GM10248 (cell line): ENCODE data around the gene KRT9.
"Not testable (repeated sequence)": the region's sequence is repeated elsewhere in the genome, so short reads cannot be mapped to it uniquely, and the experiment has no call there.

Source experiments
- CTCF ChIA-PET: fragments of 300-600 bp; sonication (Branson Sonifier 250); formaldehyde crosslinking; extraction: SDS; loops from one replicate; lab custom pipeline; 2021; ENCODE audit warnings: antibody characterized with exemption; lab: Yijun Ruan, JAX
- POLR2A ChIA-PET: fragments of 350-650 bp; sonication (Branson Sonifier 250); formaldehyde crosslinking; extraction: SDS; loops from one replicate; lab custom pipeline; 2020; ENCODE audit warnings: antibody characterized with exemption; lab: Yijun Ruan, JAX
- DNase-seq: peaks from one replicate; pipeline ENCODE4 v3.0.0; 2012; ENCODE audit errors: extremely low spot score
- CTCF ChIP-seq: IDR thresholded peaks from 2 replicates; pipeline ENCODE4 v1.5.1; 2012; ENCODE audit warnings: mild to moderate bottlenecking, low read depth; ENCODE audit errors: extremely low read depth, missing control alignments, control extremely low read depth

The KRT9 gene

GRCh38 chr17:41610965-41611640, 39.2 kb upstream of the KRT9 start:
- TF ChIP-seq CTCF: no peak
- ChIA-PET CTCF (interaction anchor here (1.0 to 1.2 kb wide), 2 partner anchors 38 to 62 kb away, joined by 3 to 4 read pairs; no protein-coding TSS in a partner anchor), POLR2A (no interaction called here)
- DNase-seq: no peak

GRCh38 chr17:41610061-41610517, 38.2 kb upstream of the KRT9 start:
- CTCF ChIA-PET: interaction anchor here (0.9 to 1.2 kb wide), 3 partner anchors 33 to 61 kb away, joined by 3 to 4 read pairs (median 3); no protein-coding TSS in a partner anchor
- POLR2A ChIA-PET, DNase-seq: not testable (repeated sequence)

GRCh38 chr17:41606930-41607329, 35.1 kb upstream of the KRT9 start:
- POLR2A ChIA-PET, CTCF ChIA-PET, DNase-seq: not testable (repeated sequence)

- DNase-seq: no peak
- CTCF ChIA-PET: interaction anchor here (1.2 to 2.5 kb wide), 2 partner anchors 11 to 60 kb away, joined by 4 to 7 read pairs; no protein-coding TSS in a partner anchor
- POLR2A ChIA-PET: no interaction called here
- TF ChIP-seq CTCF: no peak
Observed at GRCh38 chr17:41602524-41602923, 30.7 kb upstream of the KRT9 start.

GRCh38 chr17:41600318-41600717, 28.5 kb upstream of the KRT9 start:
- no peak for DNase-seq
- POLR2A ChIA-PET: no interaction called here
- TF ChIP-seq CTCF: no peak
- CTCF ChIA-PET: no interaction called here

- POLR2A ChIA-PET: no interaction called here
- no peak for TF ChIP-seq CTCF
- CTCF ChIA-PET: no interaction called here
- DNase-seq: no peak
Observed at GRCh38 chr17:41599680-41600079, 27.8 kb upstream of the KRT9 start.

- ChIA-PET POLR2A (no interaction called here), CTCF (interaction anchor here (1.4 to 1.6 kb wide), 2 partner anchors 16 to 47 kb away, joined by 3 read pairs; no protein-coding TSS in a partner anchor)
- TF ChIP-seq CTCF: no peak
- no peak for DNase-seq
Observed at GRCh38 chr17:41595585-41595984, 23.7 kb upstream of the KRT9 start.
